Testis (tissue), 3 donors: ENCODE results near the gene GPR108. TPM values are rescaled to one million over a fixed set of nuclear protein-coding genes. Genes with fewer than 3 reads are reported as not detected.

Source experiments
- DNase-seq: peaks from one replicate; pipeline ENCODE4 v3.0.0-alpha.2; 2019
- H3K27ac ChIP-seq, 2 donors: fragments of 200-600 bp; sonication (generic); one replicate each; pipeline ENCODE4 v1.5.1; 2019
- H3K27me3 ChIP-seq: fragments of 200-600 bp; sonication (generic); one replicate; pipeline ENCODE4 v1.5.1; 2019
- H3K36me3 ChIP-seq: fragments of 200-600 bp; sonication (generic); one replicate; pipeline ENCODE4 v1.5.1; 2017; ENCODE audit warnings: low read depth; ENCODE audit errors: missing control alignments
- H3K4me1 ChIP-seq: fragments of 200-600 bp; sonication (generic); one replicate; pipeline ENCODE4 v1.5.1; 2019
- H3K4me3 ChIP-seq, 2 donors: fragments of 200-600 bp; sonication (generic); one replicate each; pipeline ENCODE4 v1.5.1; 2017 to 2019
- H3K9me3 ChIP-seq: fragments of 200-600 bp; sonication (generic); one replicate; pipeline ENCODE4 v1.5.1; 2017
- POLR2A ChIP-seq: fragments of 450-650 bp; IDR thresholded peaks from one replicate; pipeline ENCODE4 v1.6.1; 2017; ENCODE audit warnings: antibody characterized with exemption, mild to moderate bottlenecking, moderate library complexity
- WGBS, 2 donors: methylation state at CpG; one replicate each; pipeline ENCODE4 v1.1.5; 2018; 5-methylcytosine and 5-hydroxymethylcytosine counted together
- intact Hi-C: fragments of 100-400 bp; cut with DNase I; formaldehyde crosslinking; loops from one replicate; pipeline ENCODE4 v1.15.1; 2023; ENCODE audit warnings: low total_unique reads
- polyA plus RNA-seq: library from polyadenylated mRNA; stranded (reverse); fragments of 350-450 nt; fragmentation: Illumina TruSeq; extraction: RNeasy Lipid Tissue Mini Kit (QIAGEN cat#74804); gene quantifications from one replicate; pipeline ENCODE4 v1.2.3, GENCODE V29; 2014; ENCODE audit warnings: low read depth, low replicate concordance; ENCODE audit not compliant: insufficient read depth
- total RNA-seq, 2 donors: library from RNA; depleted of rRNA; stranded (reverse); fragments of >200 nt; gene quantifications; one replicate each; pipeline ENCODE4 v1.2.3, GENCODE V29; 2016
- TF ChIP-seq, protein P1 (sequence below), 3 experiments: fragments of 450-650 bp in 2 of 3; fragments of 200-600 bp in 1 of 3; sonication (generic) in 1 of 3; IDR thresholded peaks; one replicate each; pipeline ENCODE4 v1.5.1; 2016 to 2019; ENCODE audit warnings: antibody characterized with exemption in 3 of 3, mild to moderate bottlenecking in 2 of 3, moderate library complexity in 1 of 3

The GPR108 gene
- total and polyA plus RNA-seq, 3 donors from 2014 or later: 61.8 to 105 (median 87.1) TPM

DNA sequence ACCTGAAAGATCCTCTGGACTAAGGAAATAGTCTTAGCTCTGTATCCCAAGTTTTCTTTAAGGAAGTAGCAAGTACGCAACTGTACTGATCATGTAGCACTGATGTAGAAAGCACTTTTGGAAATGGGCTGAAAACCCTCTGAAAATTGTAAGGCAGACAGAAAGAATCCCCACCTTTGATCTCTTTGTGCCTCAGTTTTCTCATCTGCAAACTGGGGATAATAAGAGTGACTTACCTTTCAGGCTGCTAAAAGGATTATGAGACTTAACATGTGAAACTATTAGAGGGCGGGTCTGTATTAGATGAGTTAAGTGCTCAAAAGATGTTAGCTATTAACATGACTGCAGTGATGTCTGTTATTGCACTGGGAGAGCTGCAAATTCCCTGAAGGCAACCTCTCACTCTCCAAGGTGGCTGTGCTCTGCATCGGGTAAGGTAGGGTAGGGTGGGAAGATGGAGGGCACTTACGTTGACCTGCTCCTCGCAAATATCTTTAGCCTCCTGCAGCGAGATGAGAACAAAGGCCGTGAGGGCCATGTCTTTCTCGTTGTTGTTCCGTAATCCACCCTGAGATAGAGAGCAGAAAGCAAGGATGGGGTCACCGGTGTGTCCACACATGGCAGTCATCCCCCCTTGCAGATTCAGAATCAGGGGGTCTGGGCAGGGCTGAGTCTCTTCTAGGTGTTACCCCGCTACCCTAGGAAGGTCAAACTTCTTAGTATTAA, 47.1 kb downstream of the GPR108 start:
- intact Hi-C loops: no loop called here
- Histone ChIP-seq H3K27me3 (no peaks in the 10 kb centered on the region), H3K4me3 (no peak overlapping the region), H3K9me3 (no peaks in the 10 kb centered on the region), H3K27ac (no peak overlapping the region), H3K36me3 (no peaks in the 10 kb centered on the region), H3K4me1 (no peaks in the 10 kb centered on the region)
- WGBS, 2 donors: 72 to 84% methylated on average over 11 of the region's 11 CpGs
- TF ChIP-seq, protein P1, sequence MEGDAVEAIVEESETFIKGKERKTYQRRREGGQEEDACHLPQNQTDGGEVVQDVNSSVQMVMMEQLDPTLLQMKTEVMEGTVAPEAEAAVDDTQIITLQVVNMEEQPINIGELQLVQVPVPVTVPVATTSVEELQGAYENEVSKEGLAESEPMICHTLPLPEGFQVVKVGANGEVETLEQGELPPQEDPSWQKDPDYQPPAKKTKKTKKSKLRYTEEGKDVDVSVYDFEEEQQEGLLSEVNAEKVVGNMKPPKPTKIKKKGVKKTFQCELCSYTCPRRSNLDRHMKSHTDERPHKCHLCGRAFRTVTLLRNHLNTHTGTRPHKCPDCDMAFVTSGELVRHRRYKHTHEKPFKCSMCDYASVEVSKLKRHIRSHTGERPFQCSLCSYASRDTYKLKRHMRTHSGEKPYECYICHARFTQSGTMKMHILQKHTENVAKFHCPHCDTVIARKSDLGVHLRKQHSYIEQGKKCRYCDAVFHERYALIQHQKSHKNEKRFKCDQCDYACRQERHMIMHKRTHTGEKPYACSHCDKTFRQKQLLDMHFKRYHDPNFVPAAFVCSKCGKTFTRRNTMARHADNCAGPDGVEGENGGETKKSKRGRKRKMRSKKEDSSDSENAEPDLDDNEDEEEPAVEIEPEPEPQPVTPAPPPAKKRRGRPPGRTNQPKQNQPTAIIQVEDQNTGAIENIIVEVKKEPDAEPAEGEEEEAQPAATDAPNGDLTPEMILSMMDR (IDR thresholded peaks at IDR 0.05): no peak
- DNase-seq: no peak

DNA sequence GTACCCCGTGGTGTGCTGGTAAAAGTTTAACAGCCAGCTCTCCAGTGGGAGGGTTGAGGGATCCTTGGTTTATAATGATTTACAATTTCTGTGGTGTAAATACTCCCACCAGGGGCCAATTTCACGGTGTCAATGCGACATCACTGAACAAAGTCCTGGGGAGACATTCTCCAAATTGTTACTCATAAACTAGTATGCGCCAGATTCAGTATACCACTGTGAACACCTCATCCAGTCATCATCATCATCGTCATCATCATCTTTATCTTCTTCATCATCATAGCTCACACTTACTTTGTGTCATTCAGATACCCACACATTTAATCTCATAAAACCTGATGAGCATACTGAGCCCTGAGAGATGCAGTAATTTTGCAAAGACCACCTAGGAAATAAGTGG, 50.3 kb downstream of the GPR108 start:
- intact Hi-C loops: no loop called here
- TF ChIP-seq, protein P1 (IDR thresholded peaks at IDR 0.05): no peak
- TF ChIP-seq POLR2A: no peak
- Histone ChIP-seq H3K9me3 (no peaks in the 10 kb centered on the region), H3K4me3 (no peak overlapping the region), H3K27me3 (no peaks in the 10 kb centered on the region), H3K36me3 (no peaks in the 10 kb centered on the region), H3K27ac (no peak overlapping the region), H3K4me1 (no peaks in the 10 kb centered on the region)
- no peak for DNase-seq
- WGBS, 2 donors: 72 to 73% methylated on average over 5 of the region's 5 CpGs

DNA sequence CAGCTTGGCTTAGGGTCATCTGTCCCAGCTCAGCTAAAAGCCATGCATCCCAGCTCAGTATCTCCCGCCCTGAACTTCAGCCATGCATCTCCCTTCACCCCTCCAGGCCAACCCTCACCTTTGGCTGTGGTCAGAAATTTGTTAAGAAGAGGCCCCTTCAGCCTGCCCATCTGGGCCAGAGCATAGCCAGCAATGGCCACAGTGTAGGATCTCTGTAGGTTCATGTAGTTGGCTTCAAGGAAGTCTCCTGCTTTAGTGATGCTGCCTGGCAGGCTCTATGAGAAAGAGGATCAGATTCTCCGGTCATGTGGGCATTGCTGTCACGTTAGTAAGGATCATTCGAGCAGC, 50.8 kb downstream of the GPR108 start:
- no peak for DNase-seq
- H3K9me3 ChIP-seq: no peaks in the 10 kb centered on the region
- TF ChIP-seq POLR2A: no peak
- TF ChIP-seq, protein P1 (IDR thresholded peaks at IDR 0.05): no peak
- intact Hi-C loops: no loop called here
- no peak overlapping the region for H3K4me3 ChIP-seq
- H3K36me3 ChIP-seq: no peaks in the 10 kb centered on the region
- H3K4me1 ChIP-seq: no peaks in the 10 kb centered on the region
- no peaks in the 10 kb centered on the region for H3K27me3 ChIP-seq
- WGBS, 2 donors: 86 to 91% methylated on average over 4 of the region's 4 CpGs
- no peak overlapping the region for H3K27ac ChIP-seq

DNA sequence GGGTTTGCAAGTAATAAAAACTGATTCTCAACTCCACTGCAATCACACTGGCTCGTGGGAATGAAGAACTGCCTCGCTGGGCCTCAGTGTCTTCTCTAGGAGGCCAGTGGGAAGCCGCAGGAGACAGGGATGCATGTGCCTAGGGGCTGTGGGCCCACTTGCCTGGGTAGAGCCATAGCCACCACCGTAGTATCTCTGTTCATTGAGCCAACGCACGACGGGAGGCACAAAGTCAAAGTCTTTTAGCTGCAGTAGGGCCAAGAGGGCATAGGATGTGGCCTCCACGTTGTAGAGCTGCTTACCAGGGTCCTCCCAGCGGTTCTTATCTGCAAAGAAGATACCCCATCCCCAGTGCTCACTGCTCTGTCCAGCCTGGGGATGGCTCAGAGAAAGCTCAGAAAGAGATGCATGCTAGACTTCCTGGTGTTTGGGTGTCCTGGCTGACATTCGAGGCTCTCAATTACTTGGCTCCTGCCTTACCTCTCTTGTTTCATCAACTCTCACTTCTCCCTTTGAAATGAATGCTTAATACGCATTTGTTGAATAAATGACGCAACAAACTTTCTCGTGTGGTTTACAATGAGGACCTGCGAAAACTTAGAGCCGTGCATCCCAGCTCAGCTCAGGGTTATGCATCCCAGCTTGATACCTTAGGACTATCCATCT, 51.3 kb downstream of the GPR108 start:
- no peaks in the 10 kb centered on the region for H3K4me1 ChIP-seq
- H3K27me3 ChIP-seq: no peaks in the 10 kb centered on the region
- H3K9me3 ChIP-seq: no peaks in the 10 kb centered on the region
- intact Hi-C loops: no loop called here
- H3K27ac ChIP-seq: no peak overlapping the region
- DNase-seq: no peak
- TF ChIP-seq, protein P1 (IDR thresholded peaks at IDR 0.05): no peak
- TF ChIP-seq POLR2A: no peak
- WGBS, 2 donors: 85 to 87% methylated on average over 10 to 15 of the region's 15 CpGs
- H3K36me3 ChIP-seq: no peaks in the 10 kb centered on the region
- no peak overlapping the region for H3K4me3 ChIP-seq

DNA sequence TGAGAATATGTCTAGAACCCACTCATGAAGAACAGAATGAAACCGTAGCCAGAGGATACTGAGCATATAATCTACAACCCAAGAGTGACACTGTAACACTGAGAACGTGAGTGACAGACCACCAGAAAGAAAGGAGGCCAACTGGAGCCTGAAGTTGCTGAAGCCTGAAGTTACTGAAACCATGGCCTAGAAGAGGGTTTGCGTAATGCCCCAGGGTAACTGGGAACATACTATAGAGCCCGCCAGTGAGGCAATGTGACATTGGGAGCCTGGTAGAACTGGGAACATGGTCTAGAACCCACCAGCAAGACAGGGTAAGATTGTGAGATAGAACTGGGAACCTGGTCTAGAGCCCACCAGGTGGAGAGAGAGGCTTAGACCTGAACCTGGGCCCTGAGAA, 51.9 kb downstream of the GPR108 start:
- Histone ChIP-seq H3K4me1 (no peaks in the 10 kb centered on the region), H3K9me3 (no peaks in the 10 kb centered on the region), H3K36me3 (no peaks in the 10 kb centered on the region), H3K27me3 (no peaks in the 10 kb centered on the region), H3K27ac (no peak overlapping the region), H3K4me3 (no peak overlapping the region)
- WGBS, 2 donors: 84 to 86% methylated on average over 4 of the region's 4 CpGs
- no peak for DNase-seq
- intact Hi-C loops: no loop called here
- TF ChIP-seq, protein P1 (IDR thresholded peaks at IDR 0.05): no peak
- no peak for TF ChIP-seq POLR2A
